ENCODE data around the gene TPST1.
A peak's percentile ranks its signal among the peaks of the same experiment; 100 is the strongest.

Gene TPST1

DNA sequence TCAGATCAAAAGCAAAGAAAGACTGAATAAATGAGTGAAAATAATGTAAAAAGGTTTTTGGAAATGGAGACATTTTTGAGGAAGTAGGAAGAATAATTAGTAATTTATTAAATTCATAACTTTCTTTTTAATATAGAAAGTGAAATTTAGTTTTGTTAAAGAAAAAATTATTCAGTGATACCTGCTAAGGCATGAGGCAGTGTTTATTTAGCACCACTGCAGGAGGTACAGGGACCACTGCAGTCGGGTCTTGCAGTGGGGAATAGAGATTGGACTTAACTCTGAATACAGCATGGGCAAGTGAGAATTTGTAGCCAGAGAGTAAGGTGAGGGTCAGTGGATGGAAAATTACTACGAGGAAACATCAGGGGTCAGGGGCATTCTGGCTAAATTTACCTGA lies 39.9 kb downstream of the TPST1 start:
- Histone ChIP-seq H3K9ac (ENCODE audit: low read length) (no peak overlapping the region), H3K9me3 (ENCODE audit: control insufficient read depth, low read length) (no peaks in the 10 kb centered on the region), H3K4me3 (ENCODE audit: low read length) (no peak overlapping the region), H3K4me1 (ENCODE audit: control insufficient read depth, insufficient read depth, low read length) (peaks cover 6% of the 10 kb centered on the region), H3K27me3 (replicated peaks; ENCODE audit: control insufficient read depth, insufficient read depth, low read length) (no peaks in the 10 kb centered on the region), H3K36me3 (ENCODE audit: control insufficient read depth, insufficient read depth, low read length, severe bottlenecking) (peaks cover 23% of the 10 kb centered on the region)
- no peak for DNase-seq (ENCODE audit: low read depth)

DNA sequence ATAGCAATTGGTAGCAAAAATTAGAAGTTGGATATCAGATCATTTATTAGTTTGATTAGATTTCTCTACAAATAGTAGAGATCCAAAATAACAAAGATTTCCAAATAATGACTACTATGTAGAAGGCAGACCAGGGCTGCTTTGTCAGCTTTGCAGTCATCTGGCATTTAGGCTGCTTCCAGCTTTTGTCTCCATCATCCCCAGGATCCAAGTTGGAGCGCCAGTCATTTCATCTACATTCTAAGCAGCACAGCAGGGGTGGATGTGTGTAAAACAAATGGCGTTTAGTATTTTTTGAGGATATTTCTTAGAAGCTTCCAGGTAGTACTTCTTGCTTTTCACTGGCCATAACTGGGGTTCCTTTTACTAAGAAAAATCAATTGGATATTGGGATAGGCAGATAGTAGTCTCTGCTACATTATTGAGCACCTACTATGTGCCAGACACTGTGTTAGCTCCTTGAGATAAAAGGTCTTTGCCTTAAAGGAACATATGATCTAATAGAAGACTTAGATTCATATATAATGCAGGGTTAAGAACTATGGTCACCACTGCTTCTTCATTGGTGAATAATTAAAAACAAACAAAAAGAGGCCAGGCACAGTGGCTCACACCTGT lies 41.5 kb downstream of the TPST1 start:
- DNase-seq (ENCODE audit: low read depth) = no peak
- no peaks in the 10 kb centered on the region for H3K9me3 ChIP-seq (ENCODE audit: control insufficient read depth, low read length)
- peaks cover 14% of the 10 kb centered on the region for H3K36me3 ChIP-seq (ENCODE audit: control insufficient read depth, insufficient read depth, low read length, severe bottlenecking)
- H3K27me3 ChIP-seq (replicated peaks; ENCODE audit: control insufficient read depth, insufficient read depth, low read length) = no peaks in the 10 kb centered on the region
- peaks cover 17% of the 10 kb centered on the region for H3K4me1 ChIP-seq (ENCODE audit: control insufficient read depth, insufficient read depth, low read length)
- H3K4me3 ChIP-seq (ENCODE audit: low read length) = no peak overlapping the region
- no peak overlapping the region for H3K9ac ChIP-seq (ENCODE audit: low read length)

- Histone ChIP-seq H3K36me3 (ENCODE audit: control insufficient read depth, insufficient read depth, low read length, severe bottlenecking) (peaks cover 12% of the 10 kb centered on the region), H3K9me3 (ENCODE audit: control insufficient read depth, low read length) (no peaks in the 10 kb centered on the region), H3K9ac (ENCODE audit: low read length) (no peak overlapping the region), H3K27me3 (replicated peaks; ENCODE audit: control insufficient read depth, insufficient read depth, low read length) (no peaks in the 10 kb centered on the region), H3K4me3 (ENCODE audit: low read length) (no peak overlapping the region), H3K4me1 (ENCODE audit: control insufficient read depth, insufficient read depth, low read length) (peaks cover 17% of the 10 kb centered on the region)
- no peak for DNase-seq (ENCODE audit: low read depth)
These were observed 42.4 kb downstream of the TPST1 start for GRCh38 chr7:66247380-66248078.

- H3K9ac ChIP-seq (ENCODE audit: low read length) = no peak overlapping the region
- peak; percentile 57 for DNase-seq (ENCODE audit: low read depth)
- peaks cover 27% of the 10 kb centered on the region for H3K4me1 ChIP-seq (ENCODE audit: control insufficient read depth, insufficient read depth, low read length)
- H3K27me3 ChIP-seq (replicated peaks; ENCODE audit: control insufficient read depth, insufficient read depth, low read length) = no peaks in the 10 kb centered on the region
- no peak overlapping the region for H3K4me3 ChIP-seq (ENCODE audit: low read length)
- H3K36me3 ChIP-seq (ENCODE audit: control insufficient read depth, insufficient read depth, low read length, severe bottlenecking) = peaks cover 12% of the 10 kb centered on the region
- no peaks in the 10 kb centered on the region for H3K9me3 ChIP-seq (ENCODE audit: control insufficient read depth, low read length)
These were observed 45.6 kb downstream of the TPST1 start for GRCh38 chr7:66250711-66251110.

DNA sequence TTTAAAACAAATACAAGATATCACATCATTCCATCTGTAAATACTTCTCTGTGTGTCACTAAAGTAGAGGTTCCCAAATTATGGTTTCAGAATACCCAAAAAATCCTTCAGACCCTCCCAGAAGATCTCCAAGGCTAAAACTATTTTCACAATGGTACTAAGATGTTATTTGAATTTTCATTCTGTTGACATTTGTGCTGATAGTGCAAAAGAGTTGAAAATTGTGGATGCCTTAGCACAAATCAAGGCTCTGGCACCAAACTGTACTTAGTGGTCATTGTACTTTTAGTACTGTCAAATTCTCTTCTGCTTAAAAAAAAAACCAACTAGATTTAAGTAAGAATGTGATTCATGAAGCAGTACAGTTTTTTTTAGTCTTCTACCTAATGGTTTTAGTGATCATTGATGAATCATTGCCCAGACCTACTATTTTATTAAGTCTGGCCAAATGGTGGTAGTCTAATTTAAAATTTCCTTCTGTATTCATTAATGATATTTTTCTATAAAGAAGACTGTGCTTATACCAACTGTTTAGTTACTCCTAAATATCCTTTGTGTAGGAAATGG lies 50.5 kb downstream of the TPST1 start:
- H3K4me1 ChIP-seq (ENCODE audit: control insufficient read depth, insufficient read depth, low read length) = peaks cover 60% of the 10 kb centered on the region
- H3K4me3 ChIP-seq (ENCODE audit: low read length) = peak overlapping the region; percentile 46
- peaks cover 5% of the 10 kb centered on the region for H3K36me3 ChIP-seq (ENCODE audit: control insufficient read depth, insufficient read depth, low read length, severe bottlenecking)
- H3K9me3 ChIP-seq (ENCODE audit: control insufficient read depth, low read length) = peaks cover 4% of the 10 kb centered on the region
- DNase-seq (ENCODE audit: low read depth) = peak; percentile 45
- no peaks in the 10 kb centered on the region for H3K27me3 ChIP-seq (replicated peaks; ENCODE audit: control insufficient read depth, insufficient read depth, low read length)
- H3K9ac ChIP-seq (ENCODE audit: low read length) = peak overlapping the region; percentile 62

- peak overlapping the region; percentile 39 for H3K4me3 ChIP-seq (ENCODE audit: low read length)
- H3K27me3 ChIP-seq (replicated peaks; ENCODE audit: control insufficient read depth, insufficient read depth, low read length) = no peaks in the 10 kb centered on the region
- H3K9ac ChIP-seq (ENCODE audit: low read length) = no peak overlapping the region
- DNase-seq (ENCODE audit: low read depth) = no peak
- H3K36me3 ChIP-seq (ENCODE audit: control insufficient read depth, insufficient read depth, low read length, severe bottlenecking) = peaks cover 4% of the 10 kb centered on the region
- H3K9me3 ChIP-seq (ENCODE audit: control insufficient read depth, low read length) = peaks cover 4% of the 10 kb centered on the region
- H3K4me1 ChIP-seq (ENCODE audit: control insufficient read depth, insufficient read depth, low read length) = peaks cover 60% of the 10 kb centered on the region
These were observed 51.1 kb downstream of the TPST1 start for GRCh38 chr7:66256281-66256680.

DNA sequence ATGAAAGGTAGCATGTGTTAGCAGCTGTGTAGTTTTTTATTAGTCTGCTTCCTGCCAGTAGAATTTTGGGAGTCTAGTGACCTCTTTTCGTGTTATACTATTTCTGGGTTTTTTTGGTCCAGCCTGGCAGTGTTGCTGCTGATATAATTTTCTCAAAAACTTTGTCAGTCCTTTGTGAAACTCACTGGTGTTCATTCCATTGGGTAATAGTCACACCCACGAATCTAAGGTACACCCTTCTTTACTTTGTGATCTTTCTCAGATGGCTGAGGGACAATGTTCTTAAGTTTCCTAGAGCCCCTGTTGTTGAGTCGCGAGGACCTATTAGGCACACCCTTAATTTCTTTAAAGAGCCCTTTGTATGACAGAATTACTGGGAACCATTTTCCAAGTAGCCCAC lies 52.3 kb downstream of the TPST1 start:
- Histone ChIP-seq H3K4me3 (ENCODE audit: low read length) (no peak overlapping the region), H3K36me3 (ENCODE audit: control insufficient read depth, insufficient read depth, low read length, severe bottlenecking) (peaks cover 4% of the 10 kb centered on the region), H3K9me3 (ENCODE audit: control insufficient read depth, low read length) (peaks cover 4% of the 10 kb centered on the region), H3K27me3 (replicated peaks; ENCODE audit: control insufficient read depth, insufficient read depth, low read length) (no peaks in the 10 kb centered on the region), H3K9ac (ENCODE audit: low read length) (no peak overlapping the region), H3K4me1 (ENCODE audit: control insufficient read depth, insufficient read depth, low read length) (peaks cover 67% of the 10 kb centered on the region)
- no peak for DNase-seq (ENCODE audit: low read depth)

- Histone ChIP-seq H3K9ac (ENCODE audit: low read length) (peak overlapping the region; percentile 77), H3K9me3 (ENCODE audit: control insufficient read depth, low read length) (peaks cover 4% of the 10 kb centered on the region), H3K27me3 (replicated peaks; ENCODE audit: control insufficient read depth, insufficient read depth, low read length) (no peaks in the 10 kb centered on the region), H3K4me1 (ENCODE audit: control insufficient read depth, insufficient read depth, low read length) (peaks cover 67% of the 10 kb centered on the region), H3K4me3 (ENCODE audit: low read length) (peak overlapping the region; percentile 30), H3K36me3 (ENCODE audit: control insufficient read depth, insufficient read depth, low read length, severe bottlenecking) (peaks cover 4% of the 10 kb centered on the region)
- no peak for DNase-seq (ENCODE audit: low read depth)
These were observed 53.3 kb downstream of the TPST1 start for GRCh38 chr7:66258409-66258808.

DNA sequence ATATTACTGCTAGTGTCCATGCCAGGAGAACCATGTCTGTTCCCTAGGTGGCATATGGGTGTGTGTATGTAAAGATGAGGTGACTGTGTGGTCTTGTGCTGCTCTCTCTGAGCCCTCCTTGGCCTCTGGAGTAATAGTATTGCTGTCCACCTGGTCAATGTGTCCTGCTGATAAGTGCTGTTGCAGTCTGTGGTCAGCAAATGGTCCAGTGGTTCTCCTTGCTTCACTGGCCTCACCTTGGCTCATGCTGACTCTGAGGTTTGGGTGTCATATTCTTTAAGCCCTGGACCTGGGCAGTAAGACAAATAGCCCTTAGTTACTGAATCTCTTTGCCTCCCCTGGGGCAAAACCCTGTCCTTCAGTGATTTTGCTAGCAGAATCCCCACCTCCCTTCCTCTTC lies 56.8 kb downstream of the TPST1 start:
- peaks cover 54% of the 10 kb centered on the region for H3K4me1 ChIP-seq (ENCODE audit: control insufficient read depth, insufficient read depth, low read length)
- DNase-seq (ENCODE audit: low read depth) = no peak
- H3K36me3 ChIP-seq (ENCODE audit: control insufficient read depth, insufficient read depth, low read length, severe bottlenecking) = peaks cover 18% of the 10 kb centered on the region
- H3K9ac ChIP-seq (ENCODE audit: low read length) = no peak overlapping the region
- H3K4me3 ChIP-seq (ENCODE audit: low read length) = no peak overlapping the region
- H3K9me3 ChIP-seq (ENCODE audit: control insufficient read depth, low read length) = peaks cover 28% of the 10 kb centered on the region
- no peaks in the 10 kb centered on the region for H3K27me3 ChIP-seq (replicated peaks; ENCODE audit: control insufficient read depth, insufficient read depth, low read length)

DNA sequence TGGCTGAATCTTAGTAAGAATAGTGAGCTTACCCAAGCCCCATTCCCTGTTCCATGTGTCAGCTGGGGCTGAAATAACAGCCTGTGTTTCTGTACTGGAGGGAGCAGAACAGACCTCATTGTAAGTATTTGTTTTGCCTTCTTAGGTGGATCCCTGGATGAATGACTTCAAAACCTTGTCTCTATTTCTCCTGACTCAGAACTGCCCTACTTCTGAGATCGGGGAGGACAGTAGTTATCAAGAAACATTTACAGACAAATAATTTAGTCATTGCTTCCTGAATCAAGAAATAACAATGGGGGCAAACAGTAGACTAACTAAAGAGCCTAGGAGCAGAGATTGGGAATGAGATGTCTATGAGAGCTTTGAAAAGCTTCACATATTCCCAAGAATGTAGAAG lies 58.8 kb downstream of the TPST1 start:
- no peak overlapping the region for H3K4me3 ChIP-seq (ENCODE audit: low read length)
- peaks cover 14% of the 10 kb centered on the region for H3K36me3 ChIP-seq (ENCODE audit: control insufficient read depth, insufficient read depth, low read length, severe bottlenecking)
- H3K4me1 ChIP-seq (ENCODE audit: control insufficient read depth, insufficient read depth, low read length) = peaks cover 49% of the 10 kb centered on the region
- H3K27me3 ChIP-seq (replicated peaks; ENCODE audit: control insufficient read depth, insufficient read depth, low read length) = no peaks in the 10 kb centered on the region
- no peak for DNase-seq (ENCODE audit: low read depth)
- H3K9me3 ChIP-seq (ENCODE audit: control insufficient read depth, low read length) = peaks cover 24% of the 10 kb centered on the region
- H3K9ac ChIP-seq (ENCODE audit: low read length) = no peak overlapping the region

DNA sequence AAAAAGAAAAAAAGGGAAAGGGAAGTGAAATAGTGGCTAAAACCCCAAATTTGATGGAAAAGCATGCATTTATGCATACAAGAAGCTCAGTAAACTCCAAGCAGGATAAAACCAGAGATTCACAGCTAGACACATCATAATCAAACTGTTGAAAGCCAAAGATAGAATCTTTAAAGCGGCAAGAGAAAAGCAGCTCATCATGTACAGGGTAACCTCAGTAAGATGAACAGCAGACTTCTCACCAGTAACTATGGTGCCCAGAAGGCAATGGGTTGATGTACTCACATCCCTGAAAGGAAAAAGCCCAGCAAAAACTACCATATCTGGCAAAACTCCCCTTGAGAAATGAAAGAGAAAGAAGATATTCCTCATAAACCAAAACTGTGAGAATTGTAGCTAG lies 60.4 kb downstream of the TPST1 start:
- H3K9me3 ChIP-seq (ENCODE audit: control insufficient read depth, low read length) = peaks cover 24% of the 10 kb centered on the region
- H3K36me3 ChIP-seq (ENCODE audit: control insufficient read depth, insufficient read depth, low read length, severe bottlenecking) = peaks cover 14% of the 10 kb centered on the region
- H3K27me3 ChIP-seq (replicated peaks; ENCODE audit: control insufficient read depth, insufficient read depth, low read length) = no peaks in the 10 kb centered on the region
- H3K9ac ChIP-seq (ENCODE audit: low read length) = no peak overlapping the region
- H3K4me1 ChIP-seq (ENCODE audit: control insufficient read depth, insufficient read depth, low read length) = peaks cover 55% of the 10 kb centered on the region
- H3K4me3 ChIP-seq (ENCODE audit: low read length) = peak overlapping the region; percentile 60
- DNase-seq (ENCODE audit: low read depth) = peak; percentile 64

All from adipocyte (in vitro differentiated cells).